GM21447 (cell line): ENCODE data around the gene WNT9B.

Source experiments
- ATAC-seq: cut with Tn5 transposase; IDR thresholded peaks from one replicate; pipeline ENCODE4 v1.9.1; 2021; ENCODE audit not compliant: unreplicated experiment

WNT9B gene

DNA sequence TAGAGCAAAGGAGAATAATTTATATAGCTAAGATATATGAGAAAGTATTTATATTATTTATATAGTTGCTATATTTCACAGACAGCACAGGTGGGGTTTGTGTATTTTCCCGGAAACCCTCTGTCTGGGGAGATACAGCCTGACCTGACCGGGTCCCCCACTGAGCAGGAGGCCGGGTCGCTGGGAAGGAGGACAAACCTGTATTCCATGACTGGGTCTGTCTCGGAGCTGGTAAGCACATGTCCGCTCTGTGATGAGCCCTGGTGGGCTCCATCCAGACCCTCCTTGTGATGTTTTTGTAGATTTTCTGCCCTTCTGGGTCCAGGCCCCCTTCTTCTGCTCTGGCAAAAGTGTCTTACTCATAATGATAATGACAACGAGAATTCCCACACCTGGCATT is 27.7 kb downstream of the WNT9B start:
- no peak for ATAC-seq

- ATAC-seq = no peak
Measured at GRCh38 chr17:46881015-46881414, 29.6 kb downstream of the WNT9B start.

DNA sequence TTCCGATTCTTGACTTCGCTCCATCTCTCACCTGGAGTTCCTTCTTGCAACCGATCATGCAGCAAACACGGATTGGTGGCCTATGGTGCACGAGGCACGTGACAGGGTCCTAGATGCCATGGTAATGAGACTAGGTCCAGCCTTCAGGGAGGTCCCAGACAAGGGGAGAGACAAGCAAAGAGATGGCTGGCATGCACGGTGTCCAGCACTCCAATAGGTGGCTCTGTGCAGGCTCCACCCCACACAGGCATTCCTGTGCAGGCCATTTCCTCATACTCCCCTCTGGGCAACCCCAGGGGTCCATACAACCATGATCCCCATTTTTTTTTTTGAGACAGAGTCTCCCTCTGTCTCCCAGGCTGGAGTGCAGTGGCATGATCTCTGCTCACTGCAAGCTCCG is 31.3 kb downstream of the WNT9B start:
- no peak for ATAC-seq

DNA sequence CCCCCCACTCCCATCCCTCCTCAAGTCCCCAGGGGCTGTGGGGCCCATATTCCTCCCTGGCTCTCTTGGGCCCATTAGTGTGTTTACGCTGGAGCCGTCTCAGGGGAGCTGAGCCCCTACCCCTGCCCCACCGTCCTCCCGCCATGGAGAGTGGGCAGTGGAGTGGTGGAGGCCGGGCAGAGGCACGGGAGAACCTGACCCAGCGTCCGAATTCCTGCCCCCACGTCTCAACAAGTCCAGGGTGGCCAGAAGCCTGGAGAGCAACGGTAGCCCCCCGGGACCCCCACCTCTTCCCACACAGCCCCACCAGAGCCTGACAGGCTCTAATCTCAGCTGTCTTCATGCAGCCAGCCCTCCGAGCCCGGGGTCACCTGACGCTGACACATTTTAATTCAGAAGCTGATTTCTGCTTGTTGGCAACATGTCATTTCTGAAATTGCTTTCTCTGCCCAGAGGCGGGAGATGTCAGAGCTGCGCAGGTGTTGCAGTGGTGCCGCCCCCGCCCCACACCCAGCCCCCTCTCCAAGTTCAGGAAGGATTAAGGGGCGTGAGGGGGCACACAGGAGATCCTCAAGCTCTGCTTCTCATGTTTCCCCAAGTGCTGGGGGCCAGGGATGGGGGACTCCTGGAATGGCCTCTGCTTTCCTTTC is 32.6 kb downstream of the WNT9B start:
- ATAC-seq = no peak

- no peak for ATAC-seq
Measured at GRCh38 chr17:46884552-46884951, 33.2 kb downstream of the WNT9B start.

DNA sequence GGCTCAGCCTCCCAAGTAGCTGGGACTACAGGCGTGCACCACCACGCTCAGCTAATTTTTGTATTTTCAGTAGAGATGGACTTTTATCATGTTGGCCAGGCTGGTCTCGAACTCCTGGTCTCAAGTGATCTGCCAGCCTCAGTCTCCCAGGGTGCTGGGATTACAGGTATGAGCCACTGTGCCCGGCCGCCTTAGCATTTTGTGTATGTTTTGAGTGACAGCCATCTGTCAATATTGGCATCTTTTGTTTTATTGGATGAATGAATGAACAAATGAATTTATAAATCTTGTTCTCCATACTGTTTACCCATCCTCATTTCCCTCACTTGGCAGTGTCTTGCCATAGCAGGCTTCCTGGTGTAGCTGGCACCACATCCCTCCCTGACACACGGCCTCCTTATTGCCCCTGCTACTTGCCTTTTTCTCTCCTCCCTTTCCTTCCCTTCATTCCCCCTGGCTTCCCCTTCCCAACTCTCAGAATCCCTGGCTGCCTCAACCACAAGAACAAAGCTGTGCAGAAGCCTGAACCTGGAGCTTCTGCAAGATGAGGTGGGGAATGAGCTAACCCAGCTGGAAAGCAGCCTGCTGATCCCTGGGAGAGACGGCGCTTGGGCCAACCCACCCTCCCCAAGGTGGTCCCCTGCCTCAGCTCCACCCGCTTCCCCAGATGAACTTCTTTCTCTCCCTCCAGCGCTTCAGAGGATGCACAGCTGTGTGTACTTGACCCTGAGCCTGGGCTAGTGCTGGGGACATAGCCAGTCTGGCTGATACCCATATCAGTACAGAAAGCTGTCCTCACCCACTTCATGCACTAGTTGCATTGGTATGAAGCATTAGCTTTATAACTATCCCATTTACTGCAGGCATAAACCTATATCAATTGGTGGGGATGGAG is 34.3 kb downstream of the WNT9B start:
- ATAC-seq = no peak

DNA sequence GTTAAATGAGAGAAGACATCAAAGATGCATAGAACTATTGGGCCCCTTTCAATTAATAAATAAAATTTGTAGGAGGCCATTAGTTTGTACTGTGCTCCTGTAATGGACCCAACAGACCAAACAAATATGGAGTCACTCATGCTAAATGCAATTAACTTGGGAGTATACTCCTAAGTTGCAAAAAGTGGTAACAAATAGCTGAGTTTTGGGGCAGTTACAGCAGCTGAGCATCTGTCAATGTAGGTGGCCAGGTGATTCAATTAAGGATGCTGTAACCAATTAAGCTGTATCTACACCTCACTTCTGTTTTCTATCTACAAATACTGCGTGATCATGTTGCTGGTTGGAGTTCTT is 34.9 kb downstream of the WNT9B start:
- no peak for ATAC-seq

DNA sequence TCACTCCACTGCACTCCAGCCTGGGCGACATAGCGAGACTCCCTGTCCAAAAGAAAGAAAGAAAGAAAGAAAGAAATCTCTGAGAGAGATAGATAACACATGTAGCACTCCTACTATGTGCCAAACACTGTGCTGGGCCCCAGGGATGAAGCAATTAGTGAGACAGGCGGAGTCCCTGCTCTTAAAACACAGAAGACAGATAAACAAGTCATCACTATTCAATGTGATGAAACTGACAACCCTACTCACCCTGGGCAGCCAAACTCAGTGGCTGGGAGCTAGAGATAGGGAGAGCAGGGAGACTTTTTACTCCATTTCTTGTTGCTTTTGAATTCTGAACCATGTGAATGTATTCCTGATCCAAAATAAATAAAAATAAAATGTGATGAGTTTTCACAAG is 36.3 kb downstream of the WNT9B start:
- no peak for ATAC-seq

- ATAC-seq = no peak
Measured at GRCh38 chr17:46888727-46889126, 37.3 kb downstream of the WNT9B start.

- no peak for ATAC-seq
Measured at GRCh38 chr17:46889519-46889918, 38.1 kb downstream of the WNT9B start.

GRCh38 chr17:46889992-46890564 is 38.7 kb downstream of the WNT9B start:
- no peak for ATAC-seq

DNA sequence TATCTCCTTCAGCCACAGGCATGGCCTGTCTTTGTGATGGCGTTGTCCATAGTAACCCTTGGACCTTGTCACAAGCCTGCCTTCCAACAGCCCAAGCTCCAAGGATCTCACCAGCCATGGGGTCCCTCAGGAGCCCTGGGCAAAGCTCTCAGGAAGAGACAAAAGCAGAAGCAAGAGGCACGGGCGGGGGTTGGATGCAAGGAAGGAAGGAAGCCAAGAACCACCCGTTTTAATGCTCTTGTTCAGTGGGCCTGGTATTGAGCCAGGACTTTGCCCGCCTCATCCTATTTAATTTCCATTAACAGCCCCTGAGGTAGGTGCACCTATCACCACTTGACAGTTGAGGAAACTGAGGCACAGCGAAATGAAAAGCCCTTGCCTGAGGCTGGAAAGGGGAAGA is 39.3 kb downstream of the WNT9B start:
- no peak for ATAC-seq

- no peak for ATAC-seq
Measured at GRCh38 chr17:46892192-46892703, 40.9 kb downstream of the WNT9B start.

GRCh38 chr17:46894024-46894423 is 42.6 kb downstream of the WNT9B start:
- no peak for ATAC-seq

DNA sequence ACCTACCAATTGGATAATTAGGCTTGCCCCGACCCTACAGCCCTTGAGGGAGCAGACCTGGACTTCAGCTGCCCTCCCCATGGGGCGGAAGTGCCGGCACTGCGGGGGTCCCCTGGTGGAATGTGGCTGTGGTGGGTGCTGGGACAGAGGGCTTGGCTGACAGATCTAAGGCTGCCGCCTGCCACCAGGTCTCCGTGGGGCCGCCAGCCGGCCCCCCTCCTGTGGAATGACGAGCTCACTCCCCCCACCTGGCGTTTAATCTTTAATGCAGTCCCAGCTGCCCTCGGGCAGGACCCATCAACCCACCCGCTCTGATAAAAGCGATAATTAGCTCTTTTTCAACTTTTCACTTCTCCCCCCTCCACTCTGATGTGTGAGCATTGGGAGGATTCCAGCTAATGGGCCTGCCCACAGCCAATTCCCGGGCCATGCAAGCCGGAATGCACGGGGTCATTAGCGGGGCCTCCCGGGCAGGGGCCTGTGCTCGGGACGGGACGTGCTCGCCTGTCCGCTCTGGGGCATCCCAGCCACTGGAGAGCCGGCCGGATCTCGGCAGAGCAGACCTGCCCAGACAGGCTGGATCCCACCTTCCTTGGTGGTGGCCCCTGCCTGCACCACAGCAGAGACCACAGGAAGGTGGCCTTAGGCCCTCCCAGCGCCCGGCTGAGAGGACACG is 43.2 kb downstream of the WNT9B start:
- no peak for ATAC-seq

DNA sequence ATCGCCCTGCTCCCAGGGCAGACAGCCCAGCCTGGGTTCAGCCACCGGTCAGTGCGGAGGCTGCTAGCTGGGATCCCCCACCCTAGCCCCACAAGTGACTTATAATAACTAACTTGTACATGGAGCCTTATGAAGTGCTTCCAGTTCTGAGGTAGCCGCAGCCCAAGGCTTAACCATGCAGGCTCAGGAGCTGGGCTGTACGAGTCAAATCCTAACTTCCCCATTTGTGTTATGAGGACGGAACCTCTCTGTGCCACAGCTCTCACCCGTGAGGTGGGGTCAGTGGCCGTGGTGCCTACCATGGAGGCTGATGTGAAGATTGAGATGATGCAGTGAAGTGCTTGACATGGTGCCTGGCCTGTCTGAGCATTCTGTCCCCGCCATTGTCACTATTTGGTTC is 43.8 kb downstream of the WNT9B start:
- ATAC-seq = no peak

- ATAC-seq = no peak
Measured at GRCh38 chr17:46896991-46897390, 45.6 kb downstream of the WNT9B start.

DNA sequence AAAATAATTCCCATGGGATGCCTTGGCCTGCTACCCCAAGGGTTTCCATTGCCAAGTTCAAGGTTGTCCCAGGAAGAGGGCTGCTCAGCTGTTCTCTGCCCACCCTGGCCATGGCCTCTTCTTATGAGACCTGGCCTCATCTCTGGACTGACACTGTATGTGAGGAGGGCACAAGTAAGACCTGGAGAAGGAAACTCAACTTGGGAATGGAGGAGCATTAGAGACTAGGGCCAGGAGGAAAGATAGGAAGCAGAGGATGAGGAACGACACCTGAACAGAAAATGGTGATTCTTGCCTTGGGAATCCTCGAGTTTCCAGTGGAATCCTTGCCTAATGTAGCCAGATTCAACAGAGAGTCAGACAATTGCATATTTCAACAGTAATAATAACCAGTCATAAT is 47.0 kb downstream of the WNT9B start:
- no peak for ATAC-seq

DNA sequence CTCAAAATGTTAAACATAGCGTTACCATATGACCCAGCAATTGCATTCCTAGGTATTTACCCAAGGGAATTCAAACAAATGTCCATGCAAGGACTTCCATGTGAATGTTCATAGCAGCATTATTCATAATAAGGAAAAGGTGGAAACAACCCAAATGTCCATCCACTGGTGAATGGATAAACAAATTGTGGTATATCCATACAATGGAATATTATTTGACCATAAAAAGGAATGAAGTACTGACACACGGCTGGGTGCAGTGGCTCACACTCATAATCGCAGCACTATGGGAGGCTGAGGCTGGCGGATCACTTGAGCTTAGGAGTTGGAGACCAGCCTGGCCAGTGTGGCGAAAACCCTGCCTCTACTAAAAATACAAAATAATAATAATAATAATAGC is 47.5 kb downstream of the WNT9B start:
- ATAC-seq = no peak

DNA sequence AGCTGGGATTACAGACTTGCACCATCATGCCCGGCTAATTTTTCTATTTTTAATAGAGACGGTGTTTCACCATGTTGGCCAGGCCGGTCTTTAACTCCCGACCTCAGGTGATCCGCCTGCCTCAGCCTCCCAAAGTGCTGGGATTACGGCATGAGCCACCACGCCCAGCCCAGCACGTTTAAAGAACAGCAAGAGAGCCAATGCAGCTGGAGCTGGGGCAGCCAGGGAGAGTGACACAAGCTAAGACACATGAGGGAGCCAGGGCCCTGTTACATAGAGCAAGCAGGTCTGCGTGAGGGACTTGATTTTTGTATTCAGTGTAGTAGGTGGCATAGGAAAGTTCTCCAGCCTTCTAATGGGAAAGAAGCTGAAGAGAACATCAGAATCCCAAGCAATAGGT is 49.9 kb downstream of the WNT9B start:
- no peak for ATAC-seq
